Immature natural killer cell (primary cell): ENCODE data around the gene ARHGEF12. TPM values are rescaled to one million over a fixed set of nuclear protein-coding genes. Genes with fewer than 3 reads are reported as not detected.
A peak's percentile ranks its signal among the peaks of the same experiment; 100 is the strongest.

ENCODE experiments used
- DNase-seq, 3 donors: peaks; one replicate each; pipeline ENCODE4 v3.0.0; 2022; ENCODE audit warnings: mixed read lengths in 1 of 3
- H3K27ac Mint-ChIP-seq, 6 donors: one replicate each; pipeline ENCODE4 v1.8.0; 2020; ENCODE audit warnings: mixed read lengths in 6 of 6, mild to moderate bottlenecking in 5 of 6, inconsistent platforms in 4 of 6, moderate library complexity in 3 of 6
- H3K27me3 Mint-ChIP-seq, 3 donors: one replicate each; pipeline ENCODE4 v1.8.0; 2020 to 2021; ENCODE audit warnings: low read depth in 3 of 3, mild to moderate bottlenecking in 3 of 3, mixed read lengths in 3 of 3, moderate library complexity in 3 of 3, inconsistent platforms in 1 of 3
- H3K36me3 Mint-ChIP-seq, 3 donors: one replicate each; pipeline ENCODE4 v1.8.0; 2020; ENCODE audit warnings: mixed read lengths in 3 of 3, inconsistent platforms in 2 of 3, mild to moderate bottlenecking in 2 of 3
- H3K4me1 Mint-ChIP-seq, 2 donors: one replicate each; pipeline ENCODE4 v1.8.0; 2020; ENCODE audit warnings: inconsistent platforms in 2 of 2, mild to moderate bottlenecking in 2 of 2, mixed read lengths in 2 of 2, moderate library complexity in 1 of 2
- H3K4me3 Mint-ChIP-seq, 5 donors: one replicate each; pipeline ENCODE4 v1.8.0; 2020; ENCODE audit warnings: mild to moderate bottlenecking in 5 of 5, mixed read lengths in 5 of 5, inconsistent platforms in 3 of 5, moderate library complexity in 3 of 5
- H3K9me3 Mint-ChIP-seq, 6 donors: one replicate each; pipeline ENCODE4 v1.8.0; 2020; ENCODE audit warnings: mild to moderate bottlenecking in 6 of 6, mixed read lengths in 6 of 6, inconsistent platforms in 4 of 6, moderate library complexity in 3 of 6
- polyA plus RNA-seq, 3 donors: library from polyadenylated mRNA; unstranded; fragments of 300-500 nt; fragmentation: Illumina TruSeq; gene quantifications; one replicate each; pipeline ENCODE4 v1.2.3, GENCODE V29; 2021

The ARHGEF12 gene
- polyA plus RNA-seq, 3 donors from 2014 or later, result 1.1 to 12.2 (median 6.7) TPM

- no peak for DNase-seq
- Mint-ChIP-seq H3K27me3 (peaks cover 18 to 33% (median 30%) of the 10 kb centered on the region in 3 donors), H3K36me3 (peaks cover 3 to 5% (median 4%) of the 10 kb centered on the region in 3 donors), H3K9me3 (peaks cover 0 to 1% (median 0%) of the 10 kb centered on the region in 6 donors), H3K4me3 (peak overlapping the region; percentile 90 to 97 (median 91)), H3K27ac (peak overlapping the region in 1 of 6 donors; percentile 57), H3K4me1 (peaks cover 29 to 59% of the 10 kb centered on the region in 2 donors)
These were observed 2.1 kb downstream of the ARHGEF12 start for GRCh38 chr11:120338107-120338933.

DNA sequence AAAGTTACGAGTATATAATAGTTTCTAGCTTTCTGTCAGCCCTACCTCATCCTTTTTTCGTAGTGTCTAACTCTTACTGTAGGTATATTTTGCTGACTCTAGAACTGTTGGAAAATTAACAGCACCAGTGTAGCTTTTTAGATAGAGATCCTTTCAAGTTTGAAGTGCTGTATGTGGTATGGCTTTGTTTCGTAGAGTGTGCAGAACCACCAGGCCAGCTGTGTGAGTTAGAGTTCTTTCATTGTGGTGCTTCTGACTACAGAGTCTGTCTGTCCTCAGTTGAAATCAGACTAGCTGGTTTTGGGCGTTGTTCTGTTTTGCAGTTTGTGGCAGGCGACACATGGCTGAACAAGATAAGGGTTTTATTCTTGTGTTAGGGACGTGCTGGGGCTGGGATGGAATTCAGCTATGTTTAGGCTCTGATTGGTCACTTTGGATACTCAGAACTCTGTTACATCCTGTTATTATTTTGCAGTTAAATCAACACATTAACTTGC lies 3.2 kb downstream of the ARHGEF12 start:
- Mint-ChIP-seq H3K4me3 (peak overlapping the region; percentile 4 to 55 (median 12)), H3K36me3 (peaks cover 3 to 5% (median 4%) of the 10 kb centered on the region in 3 donors), H3K9me3 (peaks cover 0 to 1% (median 0%) of the 10 kb centered on the region in 6 donors), H3K27me3 (peaks cover 27 to 35% (median 33%) of the 10 kb centered on the region in 3 donors), H3K27ac (no peak overlapping the region), H3K4me1 (peaks cover 38 to 69% of the 10 kb centered on the region in 2 donors)
- no peak for DNase-seq

DNA sequence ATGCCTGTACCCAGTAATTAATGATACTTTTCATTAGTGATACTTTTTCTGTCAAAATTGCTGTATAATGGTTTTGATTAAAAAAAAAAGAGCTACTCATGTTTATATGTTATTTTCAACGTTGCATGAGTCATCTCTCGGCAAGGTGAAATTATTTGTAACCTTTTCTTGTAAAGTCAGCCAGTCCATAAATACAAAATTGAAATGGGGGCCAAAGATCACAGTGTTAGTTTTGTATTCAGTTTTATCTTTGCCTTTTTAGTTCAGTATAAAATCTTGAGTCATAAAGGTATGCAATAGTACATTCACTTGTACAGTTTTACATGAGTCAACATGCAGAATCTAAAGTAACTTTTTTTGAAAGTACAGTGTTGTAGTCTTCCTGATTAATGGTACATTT lies 4.3 kb downstream of the ARHGEF12 start:
- H3K27me3 Mint-ChIP-seq, result peaks cover 29 to 36% (median 35%) of the 10 kb centered on the region in 3 donors

DNA sequence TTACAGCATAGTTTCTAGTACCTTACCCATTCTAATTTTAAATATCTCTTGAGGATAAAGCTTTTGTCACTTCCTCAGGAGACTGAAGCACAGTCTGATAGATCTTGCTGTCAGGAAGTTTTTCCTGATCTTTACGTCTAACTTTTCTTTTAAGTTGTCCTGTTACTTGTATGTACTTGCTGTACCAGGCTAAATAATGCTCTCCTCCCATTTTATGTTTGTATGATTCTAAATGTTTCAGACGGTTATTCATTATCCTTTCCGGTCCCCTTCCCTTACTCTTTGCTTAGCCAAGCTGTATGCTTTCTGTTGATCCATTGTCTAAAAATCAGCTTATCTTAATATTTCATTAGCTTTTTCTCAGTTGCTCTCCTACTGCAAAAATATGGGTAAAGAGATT lies 6.0 kb downstream of the ARHGEF12 start:
- Mint-ChIP-seq H3K27me3 (peaks cover 31 to 42% (median 33%) of the 10 kb centered on the region in 3 donors), H3K4me3 (no peak overlapping the region), H3K4me1 (peaks cover 47 to 82% of the 10 kb centered on the region in 2 donors), H3K9me3 (peaks cover 0 to 1% (median 0%) of the 10 kb centered on the region in 6 donors), H3K27ac (no peak overlapping the region), H3K36me3 (peaks cover 3 to 5% (median 4%) of the 10 kb centered on the region in 3 donors)
- DNase-seq, result no peak

More for the DNA sequence above, 4.3 kb downstream of the ARHGEF12 start:
- H3K4me3 Mint-ChIP-seq, result peak overlapping the region in 1 of 5 donors; percentile 8
- H3K9me3 Mint-ChIP-seq, result peaks cover 0 to 1% (median 0%) of the 10 kb centered on the region in 6 donors
- DNase-seq, result no peak
- H3K36me3 Mint-ChIP-seq, result peaks cover 3 to 5% (median 4%) of the 10 kb centered on the region in 3 donors
- no peak overlapping the region for H3K27ac Mint-ChIP-seq
- peaks cover 42 to 72% of the 10 kb centered on the region in 2 donors for H3K4me1 Mint-ChIP-seq

- Mint-ChIP-seq H3K27me3 (peaks cover 30 to 41% (median 31%) of the 10 kb centered on the region in 3 donors), H3K9me3 (peaks cover 0 to 1% (median 0%) of the 10 kb centered on the region in 6 donors), H3K4me3 (no peak overlapping the region), H3K36me3 (peaks cover 4 to 7% (median 5%) of the 10 kb centered on the region in 3 donors), H3K4me1 (peaks cover 42 to 78% of the 10 kb centered on the region in 2 donors), H3K27ac (no peak overlapping the region)
- DNase-seq, result no peak
These were observed 6.5 kb downstream of the ARHGEF12 start for GRCh38 chr11:120342678-120343077.

- H3K9me3 Mint-ChIP-seq, result peaks cover 0 to 1% (median 0%) of the 10 kb centered on the region in 6 donors
- DNase-seq, result no peak
- H3K36me3 Mint-ChIP-seq, result peaks cover 4 to 5% (median 5%) of the 10 kb centered on the region in 3 donors
- peak overlapping the region in 2 of 5 donors; percentile 24 to 44 for H3K4me3 Mint-ChIP-seq
- H3K27me3 Mint-ChIP-seq, result peaks cover 27 to 36% (median 31%) of the 10 kb centered on the region in 3 donors
- H3K4me1 Mint-ChIP-seq, result peaks cover 37 to 70% of the 10 kb centered on the region in 2 donors
- H3K27ac Mint-ChIP-seq, result no peak overlapping the region
These were observed 7.2 kb downstream of the ARHGEF12 start for GRCh38 chr11:120343429-120343828.

GRCh38 chr11:120344302-120345004 lies 8.2 kb downstream of the ARHGEF12 start:
- Mint-ChIP-seq H3K27ac (peak overlapping the region in 4 of 6 donors; percentile 4 to 78 (median 28)), H3K27me3 (peaks cover 25 to 33% (median 28%) of the 10 kb centered on the region in 3 donors), H3K4me1 (peaks cover 34 to 60% of the 10 kb centered on the region in 2 donors), H3K9me3 (peaks cover 0 to 1% (median 0%) of the 10 kb centered on the region in 6 donors), H3K36me3 (peaks cover 4 to 5% (median 5%) of the 10 kb centered on the region in 3 donors), H3K4me3 (peak overlapping the region; percentile 19 to 77 (median 58))
- peak; percentile 78 to 81 (median 79) for DNase-seq

- H3K4me3 Mint-ChIP-seq, result no peak overlapping the region
- H3K4me1 Mint-ChIP-seq, result peaks cover 29 to 57% of the 10 kb centered on the region in 2 donors
- no peak overlapping the region for H3K27ac Mint-ChIP-seq
- peaks cover 3 to 8% (median 5%) of the 10 kb centered on the region in 3 donors for H3K36me3 Mint-ChIP-seq
- DNase-seq, result no peak
- no peaks in the 10 kb centered on the region for H3K9me3 Mint-ChIP-seq
- peaks cover 20 to 37% (median 32%) of the 10 kb centered on the region in 3 donors for H3K27me3 Mint-ChIP-seq
These were observed 10.0 kb downstream of the ARHGEF12 start for GRCh38 chr11:120346233-120346632.

- no peak for DNase-seq
- Mint-ChIP-seq H3K4me1 (peaks cover 11 to 25% of the 10 kb centered on the region in 2 donors), H3K36me3 (peaks cover 7 to 14% (median 12%) of the 10 kb centered on the region in 3 donors), H3K27me3 (peaks cover 8 to 23% (median 19%) of the 10 kb centered on the region in 3 donors), H3K27ac (no peak overlapping the region), H3K4me3 (no peak overlapping the region), H3K9me3 (no peaks in the 10 kb centered on the region)
These were observed 14.4 kb downstream of the ARHGEF12 start for GRCh38 chr11:120350637-120351036.

DNA sequence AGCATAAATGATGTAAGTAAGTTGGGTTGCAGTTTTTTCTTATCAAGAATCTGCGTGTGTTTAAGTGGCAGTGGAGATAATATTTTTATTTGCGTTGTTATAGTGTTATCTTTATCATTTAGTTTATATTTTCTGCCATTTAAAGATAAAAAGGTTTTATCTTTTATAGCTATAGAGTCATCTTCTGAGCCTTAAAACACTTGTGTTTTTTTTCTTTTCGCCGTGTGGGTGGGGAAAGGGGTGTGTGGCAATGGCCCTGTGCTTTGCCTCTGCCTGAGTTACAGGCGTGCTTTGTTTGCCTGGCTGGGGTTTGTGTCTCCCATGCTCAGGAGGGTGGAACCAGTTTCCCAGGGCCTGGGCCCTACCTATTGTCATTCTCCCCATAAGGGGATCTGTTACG lies 16.2 kb downstream of the ARHGEF12 start:
- Mint-ChIP-seq H3K9me3 (no peaks in the 10 kb centered on the region), H3K36me3 (peaks cover 7 to 15% (median 13%) of the 10 kb centered on the region in 3 donors), H3K27me3 (peaks cover 8 to 15% (median 13%) of the 10 kb centered on the region in 3 donors), H3K27ac (no peak overlapping the region), H3K4me1 (peaks cover 4 to 10% of the 10 kb centered on the region in 2 donors), H3K4me3 (no peak overlapping the region)
- no peak for DNase-seq

DNA sequence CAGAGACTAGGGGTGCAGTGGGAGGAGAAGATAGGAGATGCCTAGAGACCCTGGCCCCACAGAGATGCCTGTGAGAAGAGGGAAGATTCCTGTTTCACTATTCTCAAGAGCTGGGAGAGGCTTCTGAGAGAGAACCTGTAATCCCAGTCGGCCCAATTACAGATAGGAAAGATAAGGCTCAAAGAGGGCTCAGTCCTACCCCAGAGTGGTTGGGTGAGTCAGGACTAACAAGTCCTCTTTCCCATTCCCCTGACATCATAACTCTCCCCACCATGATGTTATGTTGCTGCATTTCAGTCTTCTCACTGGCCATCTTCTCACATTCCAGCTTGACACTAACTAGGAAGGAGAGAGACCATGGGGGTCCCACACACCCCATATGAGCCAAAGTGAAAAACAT lies 17.9 kb downstream of the ARHGEF12 start:
- H3K9me3 Mint-ChIP-seq, result no peaks in the 10 kb centered on the region
- peaks cover 13 to 24% of the 10 kb centered on the region in 2 donors for H3K4me1 Mint-ChIP-seq
- H3K36me3 Mint-ChIP-seq, result peaks cover 7 to 15% (median 9%) of the 10 kb centered on the region in 3 donors
- no peak overlapping the region for H3K4me3 Mint-ChIP-seq
- H3K27ac Mint-ChIP-seq, result no peak overlapping the region
- H3K27me3 Mint-ChIP-seq, result peaks cover 8 to 15% (median 10%) of the 10 kb centered on the region in 3 donors
- DNase-seq, result no peak

DNA sequence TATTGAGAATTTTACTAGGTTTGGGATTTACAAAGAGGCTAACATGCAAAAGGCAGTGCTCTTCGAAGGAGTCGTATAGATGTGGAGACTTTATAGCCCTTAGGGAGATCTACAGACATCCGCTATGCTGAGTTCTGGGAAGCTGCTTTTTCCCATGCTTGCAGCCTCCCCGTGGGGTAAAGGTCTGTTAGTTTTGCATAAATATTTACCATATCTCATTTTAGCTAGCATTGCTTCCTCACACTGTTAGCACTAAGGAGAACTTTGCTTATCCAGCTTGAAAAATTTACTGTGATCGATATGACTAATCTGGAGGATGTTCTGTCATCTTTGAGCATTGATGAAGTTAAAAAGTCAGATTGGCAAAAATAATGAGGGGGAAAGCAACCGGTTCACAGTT lies 18.6 kb downstream of the ARHGEF12 start:
- H3K27me3 Mint-ChIP-seq, result peaks cover 4 to 11% (median 10%) of the 10 kb centered on the region in 3 donors
- no peak overlapping the region for H3K4me3 Mint-ChIP-seq

GRCh38 chr11:120357620-120358019 lies 21.4 kb downstream of the ARHGEF12 start:
- peaks cover 13 to 14% of the 10 kb centered on the region in 2 donors for H3K4me1 Mint-ChIP-seq

More for the DNA sequence above, 18.6 kb downstream of the ARHGEF12 start:
- no peak overlapping the region for H3K27ac Mint-ChIP-seq
- peaks cover 13 to 25% of the 10 kb centered on the region in 2 donors for H3K4me1 Mint-ChIP-seq
- no peak for DNase-seq
- peaks cover 7 to 15% (median 9%) of the 10 kb centered on the region in 3 donors for H3K36me3 Mint-ChIP-seq
- no peaks in the 10 kb centered on the region for H3K9me3 Mint-ChIP-seq

More at GRCh38 chr11:120357620-120358019, 21.4 kb downstream of the ARHGEF12 start:
- no peak for DNase-seq
- Mint-ChIP-seq H3K27ac (no peak overlapping the region), H3K4me3 (no peak overlapping the region), H3K9me3 (no peaks in the 10 kb centered on the region), H3K36me3 (peaks cover 3 to 9% (median 7%) of the 10 kb centered on the region in 3 donors), H3K27me3 (peaks cover 0 to 6% (median 3%) of the 10 kb centered on the region in 3 donors)
